ENCODE measurements around the gene SHC3.

DNA sequence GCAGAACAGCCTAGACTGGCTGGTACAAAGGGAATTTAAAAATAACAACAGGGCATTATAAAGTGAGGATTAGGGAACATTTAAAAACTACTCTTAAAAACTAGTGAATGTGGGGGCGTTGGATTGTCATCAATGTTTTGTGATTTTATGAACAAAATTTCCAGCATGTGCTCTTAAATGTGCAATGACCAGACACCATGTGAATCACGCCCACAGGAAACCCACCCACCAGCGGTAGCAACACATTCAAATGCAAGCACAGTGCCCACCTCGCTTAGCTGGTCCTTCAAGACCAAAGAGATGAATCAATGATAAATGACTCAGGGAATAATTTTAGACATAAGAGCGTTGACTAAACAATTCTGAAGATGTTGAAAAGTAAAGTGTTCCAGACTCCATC is 146.4 kb downstream of the SHC3 start:
- TF ChIP-seq CTCF (IDR thresholded peaks at IDR 0.05) (no peak), POLR2A (IDR thresholded peaks at IDR 0.05) (no peak)
